KBM-7 (cell line): ENCODE data around the gene EMC8.
"Not testable (repeated sequence)": the region's sequence is repeated elsewhere in the genome, so short reads cannot be mapped to it uniquely, and the experiment has no call there.

Source experiments
- DNase-seq: peaks from one replicate; pipeline ENCODE4 v3.0.0-alpha.2; 2015
- in situ Hi-C: fragments of 300-500 bp; cut with MboI; formaldehyde crosslinking; loops from 2 replicates; pipeline ENCODE4 v1.14.3; 2020; ENCODE audit warnings: low sequenced_read_pairs, low pct_unique_long_range_greater_than_20kb, mixed read lengths

Gene EMC8

GRCh38 chr16:85820604-85821372 lies 21.4 kb upstream of the EMC8 start:
- DNase-seq = no peak
- in situ Hi-C loops = loop anchor here (10.0 to 25.0 kb wide), 2 partner anchors 164 to 692 kb away; partner anchors contain the start of gene FOXF1

- no peak for DNase-seq
- in situ Hi-C loops = loop anchor here (10.0 to 25.0 kb wide), 2 partner anchors 165 to 693 kb away; partner anchors contain the start of gene FOXF1
Measured at GRCh38 chr16:85819771-85820170, 20.4 kb upstream of the EMC8 start.

GRCh38 chr16:85819245-85819644 lies 19.9 kb upstream of the EMC8 start:
- in situ Hi-C loops = loop anchor here (25.0 kb wide), 1 partner anchor 693 kb away; the partner anchor contains the start of gene FOXF1
- peak; percentile 89 for DNase-seq

GRCh38 chr16:85817195-85817594 lies 17.9 kb upstream of the EMC8 start:
- in situ Hi-C loops = loop anchor here (25.0 kb wide), 1 partner anchor 695 kb away; the partner anchor contains the start of gene FOXF1
- DNase-seq = not testable (repeated sequence)

- in situ Hi-C loops = loop anchor here (25.0 kb wide), 1 partner anchor 696 kb away; the partner anchor contains the start of gene FOXF1
- DNase-seq = no peak
Measured at GRCh38 chr16:85816159-85816558, 16.8 kb upstream of the EMC8 start.

- in situ Hi-C loops = loop anchor here (25.0 kb wide), 1 partner anchor 699 kb away; the partner anchor contains the start of gene FOXF1
- DNase-seq = no peak
Measured at GRCh38 chr16:85812811-85813700, 13.7 kb upstream of the EMC8 start.

GRCh38 chr16:85812031-85812807 lies 12.9 kb upstream of the EMC8 start:
- DNase-seq = no peak
- in situ Hi-C loops = loop anchor here (25.0 kb wide), 1 partner anchor 700 kb away; the partner anchor contains the start of gene FOXF1

- in situ Hi-C loops = loop anchor here (25.0 kb wide), 1 partner anchor 702 kb away; the partner anchor contains the start of gene FOXF1
- DNase-seq = no peak
Measured at GRCh38 chr16:85810742-85811115, 11.4 kb upstream of the EMC8 start.

- no peak for DNase-seq
- in situ Hi-C loops = loop anchor here (25.0 kb wide), 1 partner anchor 702 kb away; the partner anchor contains the start of gene FOXF1
Measured at GRCh38 chr16:85810097-85810741, 10.9 kb upstream of the EMC8 start.

GRCh38 chr16:85809645-85810044 lies 10.3 kb upstream of the EMC8 start:
- DNase-seq = no peak
- in situ Hi-C loops = loop anchor here (25.0 kb wide), 1 partner anchor 703 kb away; the partner anchor contains the start of gene FOXF1

GRCh38 chr16:85808926-85809325 lies 9.6 kb upstream of the EMC8 start:
- DNase-seq = no peak
- in situ Hi-C loops = loop anchor here (25.0 kb wide), 1 partner anchor 703 kb away; the partner anchor contains the start of gene FOXF1

GRCh38 chr16:85808104-85808503 lies 8.8 kb upstream of the EMC8 start:
- in situ Hi-C loops = loop anchor here (25.0 kb wide), 1 partner anchor 704 kb away; the partner anchor contains the start of gene FOXF1

GRCh38 chr16:85807340-85807739 lies 8.0 kb upstream of the EMC8 start:
- DNase-seq = not testable (repeated sequence)
- in situ Hi-C loops = loop anchor here (25.0 kb wide), 1 partner anchor 705 kb away; the partner anchor contains the start of gene FOXF1

More at GRCh38 chr16:85808104-85808503, 8.8 kb upstream of the EMC8 start:
- not testable (repeated sequence) for DNase-seq

- in situ Hi-C loops = loop anchor here (25.0 kb wide), 1 partner anchor 706 kb away; the partner anchor contains the start of gene FOXF1
- no peak for DNase-seq
Measured at GRCh38 chr16:85806539-85806938, 7.2 kb upstream of the EMC8 start.

- DNase-seq = no peak
- in situ Hi-C loops = loop anchor here (25.0 kb wide), 1 partner anchor 707 kb away; the partner anchor contains the start of gene FOXF1
Measured at GRCh38 chr16:85805442-85806045, 6.2 kb upstream of the EMC8 start.

GRCh38 chr16:85803570-85803969 lies 4.2 kb upstream of the EMC8 start:
- no peak for DNase-seq
- in situ Hi-C loops = loop anchor here (25.0 kb wide), 1 partner anchor 709 kb away; the partner anchor contains the start of gene FOXF1

GRCh38 chr16:85800321-85800669 lies 951 bp upstream of the EMC8 start:
- DNase-seq = peak; percentile 51
- in situ Hi-C loops = loop anchor here (25.0 kb wide), 1 partner anchor 712 kb away; the partner anchor contains the start of gene FOXF1
